Stimulated activated CD4-positive, alpha-beta T cell treated with anti-CD3 and anti-CD28 coated beads, TNF-alpha, amount 100 ng/mL, for 24 hours (primary cell): ENCODE data around the gene SLC1A7.
A peak's percentile ranks its signal among the peaks of the same experiment; 100 is the strongest.

ENCODE experiments used
- DNase-seq, 3 experiments: peaks; one replicate each; pipeline ENCODE4 v3.0.0-alpha.2; 2020; ENCODE audit warnings: low read depth in 3 of 3

SLC1A7 gene

DNA sequence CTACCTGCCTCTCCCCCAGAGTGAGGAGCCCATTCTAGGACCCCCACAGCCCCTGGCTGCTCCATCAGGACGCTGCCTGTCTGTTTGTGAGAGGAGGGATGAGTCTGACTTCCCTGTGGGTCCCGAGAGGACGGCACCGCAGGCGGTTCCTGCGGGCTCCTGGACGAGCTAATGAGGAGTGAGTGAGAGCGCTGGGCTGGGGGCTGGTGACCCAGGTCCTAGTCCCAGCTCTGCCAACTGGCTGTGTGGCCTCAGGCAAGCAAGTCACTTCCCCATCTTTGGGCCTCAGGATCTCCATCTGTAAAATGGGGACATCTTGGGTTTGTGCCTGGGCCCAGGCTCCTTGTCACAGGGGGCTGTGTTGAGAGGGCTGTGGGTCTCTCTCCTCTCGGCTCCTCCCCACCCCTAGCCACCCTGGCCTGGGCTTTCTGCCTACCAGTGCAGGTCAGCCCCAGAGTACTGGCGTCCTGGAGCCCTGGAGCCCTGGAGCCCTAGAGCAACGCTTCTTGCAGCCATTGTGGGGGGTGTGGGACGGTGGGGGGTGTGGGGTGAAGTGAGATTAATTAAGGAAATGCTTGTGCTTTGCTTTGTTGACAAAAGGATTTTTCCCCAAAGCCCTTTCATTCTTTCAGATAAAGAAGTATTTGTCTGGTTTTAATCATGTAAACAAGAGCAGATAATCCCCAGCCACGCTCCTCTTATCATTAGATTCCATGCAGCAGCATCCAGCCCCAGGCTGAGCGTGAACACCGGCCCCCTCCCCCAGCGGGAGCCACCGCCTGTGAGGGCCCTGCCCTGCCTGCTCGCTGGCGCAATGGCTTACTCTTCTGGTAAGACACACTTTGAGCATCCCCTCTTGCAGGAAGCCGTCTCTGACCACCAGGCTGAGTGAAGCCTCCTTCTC is 26.8 kb downstream of the SLC1A7 start:
- no peak for DNase-seq

- DNase-seq, result no peak
These were observed 27.6 kb downstream of the SLC1A7 start for GRCh38 chr1:53114581-53115400.

DNA sequence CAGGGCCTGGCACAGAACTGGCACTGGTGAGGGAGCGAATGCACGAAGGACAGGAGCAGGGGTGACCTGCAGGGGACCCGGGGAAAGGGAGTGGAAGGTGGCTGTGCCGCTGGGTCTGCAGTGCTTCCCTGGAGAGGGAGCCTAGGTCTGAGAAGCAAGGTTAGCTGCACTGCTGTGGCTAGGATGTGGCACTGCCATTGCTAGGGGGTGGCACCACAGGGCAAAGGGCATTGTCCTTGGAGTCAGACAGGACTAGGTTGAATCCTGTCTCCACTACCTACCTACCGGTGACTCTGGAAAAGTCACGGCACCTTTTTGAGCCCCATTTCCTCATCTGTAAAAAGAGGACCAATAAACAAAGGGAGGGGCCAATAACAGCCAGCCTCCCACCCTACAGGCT is 28.3 kb downstream of the SLC1A7 start:
- no peak for DNase-seq

- DNase-seq, result no peak
These were observed 29.6 kb downstream of the SLC1A7 start for GRCh38 chr1:53112861-53113260.

DNA sequence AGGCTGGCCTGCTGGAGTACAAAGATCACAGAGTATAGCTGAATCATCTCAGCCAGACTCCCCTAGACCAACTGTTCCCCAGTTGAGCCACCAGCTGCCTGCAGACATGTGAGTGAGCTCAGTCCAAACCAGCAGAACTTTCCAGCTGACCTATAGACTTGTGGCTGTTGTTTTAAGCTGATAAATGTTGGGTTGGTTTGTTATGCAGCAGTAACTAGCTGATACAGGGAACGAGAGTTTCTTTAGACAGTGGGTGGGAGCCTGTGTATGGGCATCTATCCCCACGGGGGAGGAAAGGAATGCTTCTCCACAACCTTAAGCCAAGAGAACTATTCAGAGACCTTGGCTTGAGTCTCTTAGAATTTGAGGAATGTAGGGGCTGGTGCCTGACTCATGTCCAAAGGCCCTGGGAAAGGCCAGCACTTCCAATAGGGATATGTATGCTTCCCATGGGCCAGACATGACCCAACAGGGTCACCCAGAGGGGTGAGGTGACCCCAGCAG is 30.1 kb downstream of the SLC1A7 start:
- no peak for DNase-seq

DNA sequence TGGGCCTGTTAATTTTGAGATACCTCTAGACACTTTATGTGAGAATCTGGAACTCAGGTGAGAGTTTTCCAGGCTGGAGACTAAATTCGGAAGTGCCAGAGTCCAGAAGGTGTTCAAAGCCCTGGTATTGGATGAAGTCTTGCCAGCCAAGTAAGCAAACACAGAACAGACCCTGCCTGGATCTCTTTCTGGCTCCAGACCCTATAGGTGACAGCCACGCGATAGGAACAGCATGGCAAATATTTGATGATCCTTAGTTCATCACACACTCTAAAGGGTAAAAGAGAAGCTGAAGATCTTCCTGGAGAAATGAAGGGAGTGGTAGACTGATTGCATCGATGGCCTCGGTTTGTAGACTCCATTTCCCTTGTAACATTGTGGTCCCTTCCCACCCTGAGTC is 30.7 kb downstream of the SLC1A7 start:
- no peak for DNase-seq

- peak in 1 of 3 experiments; percentile 6 for DNase-seq
These were observed 31.3 kb downstream of the SLC1A7 start for GRCh38 chr1:53111073-53111556.

DNA sequence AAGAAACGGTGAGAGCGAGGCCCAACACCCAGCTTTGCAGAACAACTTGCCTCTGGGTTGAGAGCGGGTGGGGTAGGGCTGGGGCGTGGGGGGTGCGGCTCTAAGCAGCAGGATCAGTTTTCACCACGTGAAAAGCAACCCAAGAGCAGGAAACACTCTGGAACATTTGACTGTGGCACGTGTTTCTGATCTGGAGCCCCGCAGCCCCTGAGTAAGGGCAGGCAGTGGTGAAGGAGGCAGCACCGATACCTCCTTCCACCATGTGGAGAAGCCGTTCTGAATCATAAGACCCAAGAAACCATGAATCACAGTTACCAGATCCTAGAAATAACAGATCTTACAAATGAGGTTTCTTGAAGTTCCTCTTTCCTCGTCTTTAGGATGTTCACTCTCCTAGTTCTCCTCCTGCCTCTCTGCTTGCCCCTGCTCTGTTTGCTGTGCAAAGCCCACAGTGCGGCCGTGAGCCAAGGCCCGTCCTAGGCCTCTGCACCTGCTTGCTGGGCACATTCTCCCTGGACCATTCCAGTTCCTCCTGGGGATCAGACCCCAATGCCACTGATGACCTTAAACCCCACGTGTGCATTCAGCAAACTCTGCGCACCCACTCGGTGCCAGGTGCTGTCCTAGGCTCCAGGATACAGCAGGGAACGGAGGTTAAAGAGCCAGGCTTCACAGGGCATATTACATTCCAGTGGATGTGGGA is 31.9 kb downstream of the SLC1A7 start:
- DNase-seq, result peak in 2 of 3 experiments; percentile 4 to 54

DNA sequence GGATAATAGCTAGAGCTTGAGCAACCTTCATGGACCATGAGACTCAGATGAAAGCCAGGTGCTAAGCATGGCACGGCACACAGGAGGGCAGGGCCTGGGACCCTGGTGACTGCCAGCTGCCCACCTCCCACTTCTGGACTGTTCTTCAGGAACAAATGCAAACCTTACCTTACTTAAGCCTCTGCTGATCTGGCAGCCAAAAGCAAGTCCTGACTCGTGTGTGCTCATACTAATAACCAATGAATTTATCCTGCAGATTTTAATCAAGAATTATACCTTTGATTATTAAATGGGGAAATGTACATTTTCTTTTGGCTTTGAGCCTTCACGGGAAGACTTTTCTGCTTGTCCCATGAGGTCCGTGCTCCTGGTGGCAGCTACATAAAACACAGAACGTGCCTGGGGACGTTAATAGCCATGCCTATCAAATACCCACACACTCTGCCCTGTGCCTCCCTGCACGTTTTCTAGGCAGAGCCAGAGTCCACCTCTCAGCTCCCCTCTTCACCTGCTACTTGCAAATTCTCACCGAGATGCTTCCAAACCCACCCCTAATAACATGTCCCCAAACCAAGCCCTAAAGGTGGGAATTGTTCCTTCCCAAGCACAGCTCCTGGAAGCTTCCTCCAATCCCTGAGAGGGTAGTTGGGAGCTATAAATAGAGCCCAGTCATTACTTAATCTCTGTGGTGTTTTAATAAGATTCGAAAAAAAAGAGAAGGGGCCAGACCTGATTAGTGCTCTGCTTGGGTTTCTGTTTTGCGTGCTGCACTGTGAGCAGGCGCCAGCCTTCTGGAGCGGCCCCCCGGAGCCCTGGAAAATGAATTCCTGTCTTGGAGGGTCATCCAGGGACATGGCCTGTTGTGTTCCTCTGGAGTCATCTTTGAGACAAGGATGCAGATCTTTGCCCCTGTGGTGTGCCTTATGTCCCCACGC is 33.5 kb downstream of the SLC1A7 start:
- no peak for DNase-seq

DNA sequence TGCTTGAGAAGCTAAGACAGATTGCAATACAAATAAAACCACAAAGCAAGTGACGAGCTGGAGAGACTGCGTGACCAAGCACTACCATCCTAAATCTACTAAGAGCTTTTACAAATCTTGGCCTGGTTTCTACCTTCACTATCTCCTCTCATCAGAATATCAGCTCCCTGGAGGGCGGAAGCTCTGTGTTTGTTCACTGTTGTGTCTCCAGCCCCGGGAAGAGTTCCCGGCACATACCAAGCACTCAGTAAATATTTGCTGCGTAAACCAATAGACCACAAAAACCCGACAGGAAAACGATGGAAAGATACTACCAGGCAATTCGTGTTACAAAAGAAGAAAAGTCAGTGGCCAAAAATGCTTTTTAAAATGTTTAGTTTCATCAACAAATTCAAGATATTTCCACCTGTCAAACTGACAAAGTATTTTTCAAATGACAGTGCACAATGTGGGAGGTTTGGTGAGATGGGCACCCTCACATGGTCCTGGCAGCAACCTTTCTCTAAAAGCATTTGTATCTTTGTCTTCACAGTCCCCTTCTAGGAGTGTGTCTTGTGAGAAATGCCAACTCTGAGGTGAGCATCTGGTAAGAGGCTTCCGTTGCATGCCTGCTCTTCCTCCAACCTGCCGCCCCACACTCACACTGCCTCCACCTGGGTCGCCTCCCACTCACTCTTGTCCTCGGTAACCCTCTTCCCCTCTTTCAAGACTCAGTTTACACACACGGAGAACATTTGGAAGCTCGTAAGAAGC is 34.7 kb downstream of the SLC1A7 start:
- no peak for DNase-seq

- no peak for DNase-seq
These were observed 35.3 kb downstream of the SLC1A7 start for GRCh38 chr1:53107090-53107489.

DNA sequence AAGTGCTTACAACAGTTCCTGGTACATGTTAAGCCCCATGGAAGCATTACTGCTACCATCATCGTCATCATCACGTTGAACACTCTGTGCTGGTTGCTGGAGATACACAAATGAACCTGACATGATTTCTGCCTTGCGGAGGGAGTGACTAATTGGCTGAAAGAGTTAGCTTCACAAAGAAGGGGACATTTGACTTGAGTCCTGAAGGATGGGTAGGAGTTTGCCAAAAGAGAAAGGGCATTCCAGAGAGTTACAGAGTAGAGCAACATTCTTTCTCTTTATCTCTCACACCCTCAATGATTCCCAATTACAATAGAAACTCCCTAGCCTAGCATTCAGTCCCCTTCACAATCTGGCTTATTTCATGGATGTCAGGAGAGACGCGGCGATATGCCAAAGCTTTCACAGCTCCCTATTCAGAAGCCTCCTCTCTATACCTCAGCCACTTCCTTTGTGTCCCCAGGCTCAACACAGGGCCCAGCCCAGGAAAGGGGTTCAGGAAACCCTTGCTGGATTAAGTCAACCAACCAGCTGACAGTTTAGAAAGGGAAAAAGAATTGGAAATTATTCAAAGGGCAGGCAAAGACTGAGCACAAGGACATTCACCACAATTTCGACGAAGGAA is 38.0 kb downstream of the SLC1A7 start:
- DNase-seq, result no peak

DNA sequence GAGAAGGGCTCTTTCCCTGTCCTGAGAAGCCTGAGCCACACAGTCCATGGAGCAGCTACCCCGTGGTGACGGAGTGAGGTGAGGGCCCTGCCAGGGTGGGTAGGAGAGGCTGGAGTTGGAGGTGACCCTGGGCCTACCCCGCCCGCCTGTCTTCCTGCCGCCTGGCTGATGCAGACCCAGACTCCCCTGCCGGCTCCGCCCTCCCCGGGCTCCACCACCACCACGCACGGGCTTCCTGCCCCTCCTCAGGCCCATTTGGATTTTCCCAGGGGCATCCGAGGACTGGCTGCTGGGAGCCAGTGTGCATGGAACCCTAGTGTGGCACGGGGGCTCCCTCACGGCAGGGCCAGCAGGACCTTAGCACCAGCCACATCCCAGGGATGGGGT is 47.9 kb downstream of the SLC1A7 start:
- DNase-seq, result no peak

DNA sequence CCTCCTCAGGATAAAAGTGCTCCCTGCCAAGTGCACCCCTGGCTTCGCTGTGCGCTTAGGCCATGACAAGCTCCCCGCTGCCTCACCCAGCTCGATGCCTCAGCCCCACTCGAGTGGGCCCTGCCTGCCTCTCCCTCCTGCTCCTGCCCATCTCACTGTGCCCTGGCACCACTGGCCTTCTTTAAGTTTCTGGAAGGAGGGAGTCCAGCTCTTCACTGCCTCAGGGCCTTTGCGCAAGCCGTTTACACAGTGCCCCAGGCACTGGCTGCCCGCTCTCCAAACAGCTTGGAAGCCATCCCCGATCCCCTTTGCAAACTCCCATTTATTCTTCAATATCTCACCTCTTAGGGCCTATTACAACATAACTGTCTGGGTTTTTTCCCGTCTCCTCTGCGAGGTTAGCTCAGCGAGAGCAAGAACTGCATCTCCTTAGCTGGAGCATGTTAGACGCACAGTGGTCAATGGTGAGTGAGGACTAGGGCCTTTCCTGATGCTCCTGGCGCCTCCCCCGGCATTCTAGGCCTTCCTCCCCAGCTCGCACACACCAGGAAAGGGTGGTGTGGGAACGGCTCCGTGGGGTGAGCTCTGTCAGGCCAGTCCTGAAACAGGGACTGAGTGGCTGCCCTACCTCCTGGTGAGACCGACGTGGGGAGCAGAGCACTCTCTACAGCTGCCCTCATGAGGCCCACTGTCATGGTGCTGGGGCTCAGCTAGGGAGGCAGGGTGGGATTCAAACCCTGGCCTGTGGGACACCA is 48.5 kb downstream of the SLC1A7 start:
- no peak for DNase-seq

DNA sequence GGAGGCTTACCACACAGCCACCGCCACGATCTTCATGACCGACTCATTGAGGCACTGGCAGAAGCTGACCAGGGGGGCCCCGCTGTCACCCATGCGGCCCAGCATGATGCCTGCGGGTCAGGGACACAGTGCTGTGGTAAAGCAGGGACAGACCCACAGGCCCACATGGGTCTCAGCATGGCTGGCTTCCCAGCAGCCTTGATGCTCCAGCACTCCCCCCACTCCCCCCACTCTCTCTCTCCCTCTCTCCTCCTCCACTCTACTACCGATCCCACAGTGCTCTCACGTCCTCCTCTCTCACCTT is 49.0 kb downstream of the SLC1A7 start:
- DNase-seq, result no peak

GRCh38 chr1:53092659-53093450 is 49.6 kb downstream of the SLC1A7 start:
- no peak for DNase-seq

DNA sequence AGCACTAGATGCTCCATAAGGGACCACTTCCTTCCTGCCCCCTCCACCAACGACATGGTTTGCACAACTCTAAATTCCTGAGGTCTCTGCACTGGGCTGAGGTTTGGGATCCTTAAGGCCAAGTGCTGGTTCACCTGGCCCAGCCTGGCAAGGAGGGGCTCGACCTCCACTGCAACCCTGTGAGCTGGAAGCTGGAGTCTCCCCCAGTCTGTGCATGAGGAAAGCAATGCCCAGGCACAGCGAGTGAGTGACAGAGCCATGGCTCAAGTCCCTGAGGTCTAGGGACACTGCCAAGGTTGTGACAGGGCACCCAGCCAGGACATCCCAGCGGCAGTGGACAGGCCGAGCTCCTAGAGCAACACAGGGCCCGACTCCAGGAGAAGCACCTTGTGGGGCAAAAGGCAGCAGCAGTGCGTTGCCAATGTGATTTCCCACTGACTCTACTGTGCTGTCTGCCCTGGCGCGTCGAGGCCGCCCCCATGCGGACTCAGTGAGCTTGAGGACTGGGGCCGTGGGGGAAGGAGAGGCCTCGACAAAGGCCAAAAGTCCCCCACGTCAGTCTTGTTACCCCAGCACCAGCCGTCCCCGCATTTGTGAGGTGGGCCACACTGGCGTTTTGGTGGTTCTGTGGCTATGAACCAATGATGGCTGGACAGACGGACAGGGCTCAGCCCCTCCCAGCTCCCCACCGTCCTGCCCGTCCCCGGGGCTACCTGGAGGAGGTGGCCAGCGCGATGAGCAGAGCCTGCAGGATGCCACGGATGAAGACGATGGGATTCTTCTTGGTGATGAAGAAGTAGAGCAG is 50.4 kb downstream of the SLC1A7 start:
- no peak for DNase-seq
